ENCODE data around the gene CCDC142. TPM values are rescaled to one million over a fixed set of nuclear protein-coding genes. Genes with fewer than 3 reads are reported as not detected.

CCDC142 gene
- total RNA-seq, 4 donors from 2014 or later: 60.6 to 132 (median 94.7) TPM

DNA sequence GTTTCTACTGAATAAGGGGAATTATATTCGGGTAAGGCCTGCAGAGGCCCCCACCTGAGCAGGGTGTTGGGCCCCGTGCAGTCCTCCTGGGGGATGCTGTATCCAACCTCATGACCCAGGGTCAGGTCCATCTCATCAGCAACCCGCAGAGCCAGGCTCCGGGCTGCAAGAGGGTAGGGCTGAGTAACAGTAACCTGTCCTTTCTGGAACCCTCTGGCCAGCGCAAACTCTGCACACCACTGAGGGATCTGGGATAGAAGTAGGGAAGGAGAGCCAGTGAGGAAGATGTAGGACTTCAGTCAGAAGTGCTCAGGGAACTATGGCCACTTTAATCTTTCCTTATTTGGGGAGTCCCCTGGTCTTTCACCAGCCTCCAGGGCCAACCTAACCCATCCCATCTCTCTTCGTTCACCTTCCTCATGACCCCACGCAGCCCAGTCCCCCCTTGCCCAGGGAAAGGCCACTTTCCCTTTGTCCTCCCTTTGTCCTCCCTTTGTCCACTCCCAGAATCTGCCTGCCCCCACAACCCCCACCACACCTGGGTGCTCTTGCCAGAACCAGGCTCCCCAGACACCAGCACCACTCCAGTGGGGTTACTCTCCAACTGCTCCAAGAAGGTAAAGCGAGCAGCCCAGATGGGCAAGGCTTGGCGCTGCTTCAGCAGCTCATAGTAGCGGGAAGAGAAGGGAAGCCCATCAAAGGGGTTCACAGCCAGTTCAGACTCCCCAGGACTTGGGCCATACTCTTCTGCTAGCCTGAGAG lies 42.3 kb upstream of the CCDC142 start:
- Histone ChIP-seq H3K4me1 (peaks cover 0 to 11% (median 8%) of the 10 kb centered on the region in 4 donors), H3K27ac (peak overlapping the region in 3 of 4 donors; percentile 55 to 69 (median 64)), H3K27me3 (no peaks in the 10 kb centered on the region), H3K36me3 (peaks cover 0 to 23% (median 0%) of the 10 kb centered on the region in 3 donors), H3K4me3 (peak overlapping the region in 3 of 4 donors; percentile 17 to 55 (median 43)), H3K9me3 (no peaks in the 10 kb centered on the region)
- no peak for DNase-seq
- TF ChIP-seq, protein P1, sequence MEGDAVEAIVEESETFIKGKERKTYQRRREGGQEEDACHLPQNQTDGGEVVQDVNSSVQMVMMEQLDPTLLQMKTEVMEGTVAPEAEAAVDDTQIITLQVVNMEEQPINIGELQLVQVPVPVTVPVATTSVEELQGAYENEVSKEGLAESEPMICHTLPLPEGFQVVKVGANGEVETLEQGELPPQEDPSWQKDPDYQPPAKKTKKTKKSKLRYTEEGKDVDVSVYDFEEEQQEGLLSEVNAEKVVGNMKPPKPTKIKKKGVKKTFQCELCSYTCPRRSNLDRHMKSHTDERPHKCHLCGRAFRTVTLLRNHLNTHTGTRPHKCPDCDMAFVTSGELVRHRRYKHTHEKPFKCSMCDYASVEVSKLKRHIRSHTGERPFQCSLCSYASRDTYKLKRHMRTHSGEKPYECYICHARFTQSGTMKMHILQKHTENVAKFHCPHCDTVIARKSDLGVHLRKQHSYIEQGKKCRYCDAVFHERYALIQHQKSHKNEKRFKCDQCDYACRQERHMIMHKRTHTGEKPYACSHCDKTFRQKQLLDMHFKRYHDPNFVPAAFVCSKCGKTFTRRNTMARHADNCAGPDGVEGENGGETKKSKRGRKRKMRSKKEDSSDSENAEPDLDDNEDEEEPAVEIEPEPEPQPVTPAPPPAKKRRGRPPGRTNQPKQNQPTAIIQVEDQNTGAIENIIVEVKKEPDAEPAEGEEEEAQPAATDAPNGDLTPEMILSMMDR (IDR thresholded peaks at IDR 0.05): no peak
- no peak for TF ChIP-seq POLR2A (IDR thresholded peaks at IDR 0.05)

GRCh38 chr2:74524005-74524404 lies 41.2 kb upstream of the CCDC142 start:
- TF ChIP-seq, protein P1 (IDR thresholded peaks at IDR 0.05): no peak
- TF ChIP-seq POLR2A (IDR thresholded peaks at IDR 0.05): no peak
- DNase-seq: no peak

GRCh38 chr2:74522516-74522915 lies 39.7 kb upstream of the CCDC142 start:
- H3K4me3 ChIP-seq: no peak overlapping the region
- no peak for DNase-seq
- no peaks in the 10 kb centered on the region for H3K4me1 ChIP-seq
- no peaks in the 10 kb centered on the region for H3K27me3 ChIP-seq
- TF ChIP-seq POLR2A (IDR thresholded peaks at IDR 0.05): no peak
- TF ChIP-seq, protein P1 (IDR thresholded peaks at IDR 0.05): no peak
- H3K36me3 ChIP-seq: peaks cover 0 to 17% (median 0%) of the 10 kb centered on the region in 3 donors
- no peaks in the 10 kb centered on the region for H3K9me3 ChIP-seq
- H3K27ac ChIP-seq: no peak overlapping the region

More at GRCh38 chr2:74524005-74524404, 41.2 kb upstream of the CCDC142 start:
- Histone ChIP-seq H3K27me3 (no peaks in the 10 kb centered on the region), H3K27ac (no peak overlapping the region), H3K36me3 (peaks cover 0 to 23% (median 0%) of the 10 kb centered on the region in 3 donors), H3K4me1 (peaks cover 0 to 11% (median 8%) of the 10 kb centered on the region in 4 donors), H3K9me3 (no peaks in the 10 kb centered on the region), H3K4me3 (no peak overlapping the region)

- peaks cover 0 to 53% of the 10 kb centered on the region in 2 donors for H3K27me3 ChIP-seq
- peak overlapping the region in 3 of 4 donors; percentile 36 to 50 (median 44) for H3K4me3 ChIP-seq
- peaks cover 0 to 4% (median 0%) of the 10 kb centered on the region in 3 donors for H3K36me3 ChIP-seq
- peaks cover 0 to 3% (median 0%) of the 10 kb centered on the region in 4 donors for H3K9me3 ChIP-seq
- no peak overlapping the region for H3K27ac ChIP-seq
- H3K4me1 ChIP-seq: peaks cover 4 to 29% (median 22%) of the 10 kb centered on the region in 4 donors
- no peak for DNase-seq
- TF ChIP-seq POLR2A (IDR thresholded peaks at IDR 0.05): no peak
- TF ChIP-seq, protein P1 (IDR thresholded peaks at IDR 0.05): no peak
Observed at GRCh38 chr2:74516650-74517049, 33.9 kb upstream of the CCDC142 start.

- TF ChIP-seq, protein P1 (IDR thresholded peaks at IDR 0.05): no peak
- TF ChIP-seq POLR2A (IDR thresholded peaks at IDR 0.05): no peak
- DNase-seq: peak; percentile 65 to 83 (median 81)
- Histone ChIP-seq H3K27ac (no peak overlapping the region), H3K4me1 (peaks cover 4 to 29% (median 22%) of the 10 kb centered on the region in 4 donors), H3K9me3 (peaks cover 0 to 3% (median 0%) of the 10 kb centered on the region in 4 donors), H3K4me3 (peak overlapping the region; percentile 36 to 50 (median 44)), H3K36me3 (peaks cover 0 to 4% (median 0%) of the 10 kb centered on the region in 3 donors), H3K27me3 (peaks cover 0 to 56% of the 10 kb centered on the region in 2 donors)
Observed at GRCh38 chr2:74515981-74516633, 33.3 kb upstream of the CCDC142 start.

Measured in Peyer's patch (tissue), 4 donors.